ENCODE data around the gene OBP2A. TPM values are rescaled to one million over a fixed set of nuclear protein-coding genes. Genes with fewer than 3 reads are reported as not detected.

OBP2A gene, protein sequence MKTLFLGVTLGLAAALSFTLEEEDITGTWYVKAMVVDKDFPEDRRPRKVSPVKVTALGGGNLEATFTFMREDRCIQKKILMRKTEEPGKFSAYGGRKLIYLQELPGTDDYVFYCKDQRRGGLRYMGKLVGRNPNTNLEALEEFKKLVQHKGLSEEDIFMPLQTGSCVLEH
- total RNA-seq (2014; rRNA removed; shearing (Covaris generic)), result not detected in 2 replicates

DNA sequence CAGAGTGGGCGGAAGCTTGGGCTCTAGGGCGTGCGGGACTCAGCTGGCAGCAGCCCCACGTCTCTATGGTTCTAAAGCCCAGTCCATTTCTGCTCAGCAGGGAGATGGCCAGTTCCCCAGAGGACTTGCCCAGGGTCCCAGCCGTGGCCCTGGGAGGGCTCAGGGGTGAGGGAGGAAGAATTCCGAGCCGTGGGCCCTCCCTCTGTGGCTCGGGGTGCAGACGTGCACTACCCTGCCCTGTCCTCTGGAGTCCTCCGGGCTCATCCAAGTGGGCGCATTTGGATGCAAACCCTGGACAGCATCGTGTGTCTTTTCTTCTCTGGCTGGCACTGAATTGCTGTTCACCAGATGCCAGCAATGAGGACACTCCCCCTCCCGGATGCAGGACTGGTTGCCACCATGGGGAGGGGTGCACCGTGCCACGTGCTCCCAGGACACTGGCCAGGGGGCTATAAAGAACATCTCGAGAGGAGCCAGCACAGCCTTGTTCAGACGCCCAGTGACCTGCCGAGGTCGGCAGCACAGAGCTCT lies at the start of gene OBP2A:
TSS of gene OBP2A (plus strand) at position 481 of the 531 bp plus-strand sequence. CDS start 55 bp downstream, outside the sequence.

DNA sequence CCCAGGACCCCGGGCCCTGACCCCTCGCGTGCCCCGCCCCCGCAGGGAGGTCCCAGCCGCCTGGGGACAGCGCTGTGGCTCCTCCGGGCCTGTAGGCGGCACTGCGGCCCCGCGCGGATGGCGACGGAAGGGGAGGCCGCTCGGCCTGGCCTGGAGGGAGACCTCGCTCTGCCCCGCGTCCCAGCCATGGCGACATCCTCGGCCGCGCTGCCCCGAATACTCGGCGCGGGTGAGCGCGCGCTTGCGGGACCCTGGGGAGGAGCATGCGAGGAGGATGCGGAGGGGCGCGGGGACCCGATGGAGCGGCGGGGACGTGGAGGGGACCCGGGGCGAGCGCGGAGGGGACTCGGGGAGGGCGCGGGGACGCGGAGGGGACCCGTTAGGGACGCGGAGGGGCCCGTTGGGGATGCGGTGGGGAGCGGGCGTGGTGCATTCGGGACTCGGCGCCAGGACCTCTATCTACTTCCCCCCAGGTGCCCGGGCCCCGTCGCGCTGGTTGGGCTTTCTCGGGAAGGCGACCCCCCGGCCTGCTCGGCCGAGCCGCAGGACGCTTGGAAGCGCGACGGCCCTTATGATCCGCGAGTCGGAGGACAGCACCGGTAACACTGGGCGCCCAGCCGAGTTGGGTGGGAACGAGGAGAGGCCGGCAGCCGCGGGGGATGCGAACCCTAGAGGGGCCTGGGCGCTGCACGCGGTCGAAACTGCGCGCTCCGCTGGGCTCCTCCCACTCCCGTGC lies 45.2 kb upstream of the OBP2A start, which contains the start of gene MRPS2:
TSS of gene MRPS2 (plus strand) at position 158 of the 736 bp plus-strand sequence. CDS start at position 187, 29 bp downstream.

DNA sequence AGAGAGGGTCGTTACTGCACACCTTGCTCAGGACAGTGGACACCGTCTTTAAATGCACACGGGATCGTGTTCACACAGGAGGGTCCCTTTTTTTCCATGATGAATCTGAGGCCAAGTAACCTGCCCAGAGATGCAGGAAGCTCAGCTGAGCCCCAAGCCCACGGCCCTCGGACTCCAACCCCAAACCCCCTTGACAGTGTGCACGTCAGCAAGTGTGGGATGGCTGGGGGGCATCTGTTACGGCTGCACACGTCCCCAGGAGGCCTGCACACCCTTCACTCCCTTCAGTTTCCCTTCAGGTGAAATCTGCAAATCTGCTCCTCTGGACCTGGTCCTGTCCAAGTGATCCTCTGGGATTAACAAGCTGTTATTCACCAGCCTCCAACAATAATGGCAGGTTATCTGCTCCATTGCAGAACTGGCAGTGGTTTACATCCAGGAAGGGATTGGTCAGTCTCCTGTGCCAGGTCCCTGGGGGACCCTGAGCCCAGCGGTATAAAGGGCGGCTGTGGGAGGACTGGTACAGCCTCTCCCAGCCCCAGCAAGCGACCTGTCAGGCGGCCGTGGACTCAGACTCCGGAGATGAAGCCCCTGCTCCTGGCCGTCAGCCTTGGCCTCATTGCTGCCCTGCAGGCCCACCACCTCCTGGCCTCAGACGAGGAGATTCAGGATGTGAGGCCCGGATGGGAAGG lies 24.9 kb upstream of the OBP2A start, which contains the start of gene LCN1:
TSS of gene LCN1 (plus strand) at position 525 of the 692 bp plus-strand sequence. CDS start at position 583, 58 bp downstream.

DNA sequence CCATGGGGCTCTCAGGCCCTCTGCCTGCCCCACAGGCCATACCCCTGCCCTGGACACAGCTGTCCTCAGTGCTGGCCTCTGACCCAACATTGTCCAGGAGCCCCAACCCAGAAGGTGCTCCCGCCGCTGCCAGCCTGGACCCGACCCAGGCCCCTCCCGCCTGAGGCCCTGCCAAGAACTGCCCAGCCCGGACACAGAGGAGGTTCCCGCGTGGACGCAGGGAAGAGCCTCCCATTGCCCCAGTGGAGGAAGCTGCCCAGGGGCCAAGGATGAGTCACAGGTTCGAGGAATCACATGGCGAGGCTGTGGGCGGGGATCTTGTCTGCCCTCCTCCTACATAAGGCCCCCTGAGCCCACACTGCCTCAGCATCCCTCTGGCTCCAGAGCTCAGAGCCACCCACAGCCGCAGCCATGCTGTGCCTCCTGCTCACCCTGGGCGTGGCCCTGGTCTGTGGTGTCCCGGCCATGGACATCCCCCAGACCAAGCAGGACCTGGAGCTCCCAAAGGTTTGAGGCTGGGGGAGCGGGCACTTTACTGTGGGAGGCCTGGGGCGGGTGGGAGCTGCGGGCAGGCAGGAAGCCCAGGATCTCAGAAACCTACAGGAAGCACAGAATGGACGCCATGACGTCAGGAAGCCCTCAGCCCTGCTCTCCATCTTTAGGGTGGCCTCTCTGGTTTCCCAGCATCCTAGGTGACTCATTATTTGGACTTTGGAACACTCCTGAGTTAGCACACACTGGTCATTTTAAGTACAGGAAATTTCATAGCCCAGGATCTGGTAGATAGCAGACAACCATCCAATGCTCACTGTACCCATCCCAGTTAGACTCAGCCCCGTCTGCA lies 15.7 kb downstream of the OBP2A start, which contains the start of gene PAEP:
TSS of gene PAEP (plus strand) at position 366 of the 844 bp plus-strand sequence.

Other genes starting within 250 kb of the OBP2A start
- 24.2 TPM in 2 replicates for gene PPP1R26, start 66.3 kb upstream of the OBP2A start, total RNA-seq (2014; rRNA removed; shearing (Covaris generic))
- gene MRPS2, start 45.4 kb upstream of the OBP2A start, total RNA-seq (2014; rRNA removed; shearing (Covaris generic)), result 66.1 and 73.4 TPM in 2 replicates
- not detected in 2 replicates for gene LCN1, start 24.7 kb upstream of the OBP2A start, total RNA-seq (2014; rRNA removed; shearing (Covaris generic))
- 0.27 and 0.41 TPM in 2 replicates for gene PAEP, start 15.6 kb downstream of the OBP2A start, total RNA-seq (2014; rRNA removed; shearing (Covaris generic))
- gene GLT6D1, start 93.4 kb downstream of the OBP2A start, total RNA-seq (2014; rRNA removed; shearing (Covaris generic)), result not detected in 2 replicates
- not detected in 2 replicates for gene LCN9, start 117.2 kb downstream of the OBP2A start, total RNA-seq (2014; rRNA removed; shearing (Covaris generic))
- not detected in 2 replicates for gene SOHLH1, start 153.4 kb downstream of the OBP2A start, total RNA-seq (2014; rRNA removed; shearing (Covaris generic))
- gene KCNT1, start 156.1 kb downstream of the OBP2A start, total RNA-seq (2014; rRNA removed; shearing (Covaris generic)), result not detected in 2 replicates

All from A375 (cell line).